ENCODE results near the gene METTL17.

DNA sequence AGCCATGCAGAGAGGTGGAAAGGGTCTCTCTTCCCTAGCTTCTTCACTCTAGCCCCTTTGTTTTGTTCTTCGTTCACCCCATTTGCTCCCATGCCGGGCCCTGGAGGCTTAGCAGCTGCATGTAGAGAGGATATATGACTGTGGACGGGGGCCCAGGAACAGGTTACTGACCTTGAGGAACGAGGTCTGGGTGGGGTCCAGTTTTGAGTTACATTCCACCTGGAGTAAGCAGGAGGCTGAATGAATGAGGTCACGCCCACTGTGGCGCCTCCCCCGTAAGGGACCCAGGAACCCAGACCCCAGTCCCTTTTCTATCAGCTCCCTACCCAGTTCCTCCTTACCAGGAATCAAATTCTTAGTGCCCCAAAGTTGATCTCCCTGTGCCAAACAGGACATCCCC is 28.5 kb downstream of the METTL17 start:
- TF ChIP-seq, protein P1, sequence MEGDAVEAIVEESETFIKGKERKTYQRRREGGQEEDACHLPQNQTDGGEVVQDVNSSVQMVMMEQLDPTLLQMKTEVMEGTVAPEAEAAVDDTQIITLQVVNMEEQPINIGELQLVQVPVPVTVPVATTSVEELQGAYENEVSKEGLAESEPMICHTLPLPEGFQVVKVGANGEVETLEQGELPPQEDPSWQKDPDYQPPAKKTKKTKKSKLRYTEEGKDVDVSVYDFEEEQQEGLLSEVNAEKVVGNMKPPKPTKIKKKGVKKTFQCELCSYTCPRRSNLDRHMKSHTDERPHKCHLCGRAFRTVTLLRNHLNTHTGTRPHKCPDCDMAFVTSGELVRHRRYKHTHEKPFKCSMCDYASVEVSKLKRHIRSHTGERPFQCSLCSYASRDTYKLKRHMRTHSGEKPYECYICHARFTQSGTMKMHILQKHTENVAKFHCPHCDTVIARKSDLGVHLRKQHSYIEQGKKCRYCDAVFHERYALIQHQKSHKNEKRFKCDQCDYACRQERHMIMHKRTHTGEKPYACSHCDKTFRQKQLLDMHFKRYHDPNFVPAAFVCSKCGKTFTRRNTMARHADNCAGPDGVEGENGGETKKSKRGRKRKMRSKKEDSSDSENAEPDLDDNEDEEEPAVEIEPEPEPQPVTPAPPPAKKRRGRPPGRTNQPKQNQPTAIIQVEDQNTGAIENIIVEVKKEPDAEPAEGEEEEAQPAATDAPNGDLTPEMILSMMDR (IDR thresholded peaks at IDR 0.05) = no peak
- no peak for TF ChIP-seq POLR2A (IDR thresholded peaks at IDR 0.05)

Measured in thyroid gland (tissue), 4 donors.